GM12891 (cell line): Measurements from ENCODE around the gene ELK3.

Experiments used
- DNase-seq: peaks from one replicate; pipeline ENCODE4 v3.0.0; 2011; ENCODE audit warnings: low spot score; ENCODE audit not compliant: insufficient read length
- FAIRE-seq: peaks from 2 replicates; lab custom pipeline; 2011; peaks lifted over from hg19 to GRCh38; lab: Jason Lieb, UNC
- PAX5 ChIP-seq: IDR thresholded peaks from 2 replicates; pipeline ENCODE4 v1.6.1; 2011; ENCODE audit warnings: low read length, moderate library complexity, mild to moderate bottlenecking; ENCODE audit not compliant: insufficient read depth, severe bottlenecking
- POLR2A ChIP-seq: IDR thresholded peaks from 2 replicates; pipeline ENCODE4 v1.6.1; 2011; ENCODE audit warnings: low read depth, low read length, control low read depth
- POLR2AphosphoS5 ChIP-seq: IDR thresholded peaks from 2 replicates; pipeline ENCODE4 v1.6.1; 2011; ENCODE audit warnings: low read depth, low read length, control low read depth
- POU2F2 ChIP-seq: IDR thresholded peaks from 2 replicates; pipeline ENCODE4 v1.6.1; 2011; ENCODE audit warnings: low read depth, mild to moderate bottlenecking, control low read depth, low read length, moderate library complexity
- SPI1 ChIP-seq: IDR thresholded peaks from 2 replicates; pipeline ENCODE4 v1.6.1; 2011; ENCODE audit warnings: low read depth, low read length, control low read depth
- TAF1 ChIP-seq: IDR thresholded peaks from 2 replicates; pipeline ENCODE4 v1.6.1; 2011; ENCODE audit warnings: low read depth, low read length, control low read depth

The ELK3 gene

GRCh38 chr12:96261557-96261956, 67.4 kb downstream of the ELK3 start:
- TF ChIP-seq POLR2AphosphoS5 (no peak), POLR2A (no peak), POU2F2 (no peak), PAX5 (no peak), SPI1 (no peak), TAF1 (no peak)
- FAIRE-seq (no peak), DNase-seq (no peak)

- no peak for DNase-seq
- no peak for TF ChIP-seq SPI1
- TF ChIP-seq POLR2A = no peak
- TF ChIP-seq POU2F2 = no peak
- TF ChIP-seq PAX5 = no peak
- no peak for TF ChIP-seq POLR2AphosphoS5
- TF ChIP-seq TAF1 = no peak
- FAIRE-seq = no peak
Observed at GRCh38 chr12:96263449-96263902, 69.3 kb downstream of the ELK3 start.

- no peak for TF ChIP-seq PAX5
- no peak for TF ChIP-seq TAF1
- TF ChIP-seq POLR2A = no peak
- TF ChIP-seq SPI1 = no peak
- TF ChIP-seq POLR2AphosphoS5 = no peak
- no peak for TF ChIP-seq POU2F2
- FAIRE-seq (no peak), DNase-seq (no peak)
Observed at GRCh38 chr12:96265400-96265799, 71.2 kb downstream of the ELK3 start.

- no peak for TF ChIP-seq POLR2A
- no peak for TF ChIP-seq POU2F2
- TF ChIP-seq POLR2AphosphoS5 = no peak
- no peak for TF ChIP-seq PAX5
- no peak for TF ChIP-seq SPI1
- no peak for TF ChIP-seq TAF1
- no peak for DNase-seq
- FAIRE-seq = no peak
Observed at GRCh38 chr12:96265836-96266235, 71.7 kb downstream of the ELK3 start.

- DNase-seq = no peak
- TF ChIP-seq POLR2A = no peak
- no peak for TF ChIP-seq PAX5
- no peak for TF ChIP-seq SPI1
- TF ChIP-seq POLR2AphosphoS5 = no peak
- no peak for TF ChIP-seq TAF1
- no peak for TF ChIP-seq POU2F2
- no peak for FAIRE-seq
Observed at GRCh38 chr12:96266238-96266637, 72.1 kb downstream of the ELK3 start.

- DNase-seq (no peak), FAIRE-seq (no peak)
- no peak for TF ChIP-seq PAX5
- no peak for TF ChIP-seq POLR2AphosphoS5
- no peak for TF ChIP-seq TAF1
- TF ChIP-seq POLR2A = no peak
- TF ChIP-seq POU2F2 = no peak
- no peak for TF ChIP-seq SPI1
Observed at GRCh38 chr12:96271469-96272199, 77.5 kb downstream of the ELK3 start.

- FAIRE-seq (peak; percentile 48), DNase-seq (no peak)
- no peak for TF ChIP-seq PAX5
- TF ChIP-seq TAF1 = no peak
- TF ChIP-seq SPI1 = peak; percentile 89
- no peak for TF ChIP-seq POLR2AphosphoS5
Observed at GRCh38 chr12:96274331-96274730, 80.2 kb downstream of the ELK3 start.

GRCh38 chr12:96285158-96285557, 91.0 kb downstream of the ELK3 start:
- FAIRE-seq (no peak), DNase-seq (no peak)
- TF ChIP-seq TAF1 (no peak), PAX5 (no peak), SPI1 (no peak), POU2F2 (no peak), POLR2A (no peak), POLR2AphosphoS5 (no peak)

- no peak for TF ChIP-seq POU2F2
- TF ChIP-seq POLR2AphosphoS5 = no peak
- no peak for TF ChIP-seq POLR2A
- no peak for TF ChIP-seq PAX5
- TF ChIP-seq SPI1 = no peak
- TF ChIP-seq TAF1 = no peak
- no peak for FAIRE-seq
- no peak for DNase-seq
Observed at GRCh38 chr12:96289067-96289466, 94.9 kb downstream of the ELK3 start.

GRCh38 chr12:96293093-96293492, 98.9 kb downstream of the ELK3 start:
- TF ChIP-seq PAX5 (no peak), SPI1 (no peak), POLR2A (no peak), POLR2AphosphoS5 (no peak)
- DNase-seq (no peak), FAIRE-seq (no peak)

- FAIRE-seq = no peak
- DNase-seq = no peak
- no peak for TF ChIP-seq SPI1
- no peak for TF ChIP-seq POU2F2
- no peak for TF ChIP-seq POLR2AphosphoS5
- TF ChIP-seq TAF1 = no peak
- no peak for TF ChIP-seq POLR2A
- no peak for TF ChIP-seq PAX5
Observed at GRCh38 chr12:96294831-96295230, 100.7 kb downstream of the ELK3 start.
